ENCODE results near the gene LRRN4CL.

DNA sequence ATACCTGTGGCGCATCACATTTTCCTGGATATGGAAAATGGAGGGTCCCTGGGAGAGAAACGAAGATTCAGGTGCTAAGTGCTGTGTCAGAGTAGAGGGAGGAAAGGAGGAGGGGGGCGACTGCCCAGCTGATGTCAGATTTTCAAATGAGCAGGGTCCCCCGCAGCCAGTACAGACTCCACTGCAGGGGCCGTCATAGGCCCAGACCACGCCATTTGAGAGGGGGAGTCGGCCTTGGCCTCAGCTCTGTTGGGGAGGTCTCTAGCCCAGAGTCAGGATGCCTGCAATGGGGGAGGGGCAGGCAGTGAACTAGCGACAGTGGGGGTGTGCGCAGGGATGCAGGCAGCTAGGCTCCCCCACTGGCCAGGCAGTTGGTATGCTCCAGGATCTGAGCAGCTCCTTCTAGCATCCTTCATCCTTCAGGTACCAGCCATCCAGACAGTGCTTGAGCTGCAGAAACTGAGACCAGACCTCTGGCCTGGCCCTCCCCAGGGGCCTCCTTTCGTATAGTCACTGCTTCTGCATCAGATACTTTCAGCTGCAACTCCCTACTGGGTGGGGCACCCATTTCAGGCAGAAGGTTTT is 18.0 kb upstream of the LRRN4CL start, which contains the start of the genes BSCL2 and GNG3:
- TF ChIP-seq, protein P1, sequence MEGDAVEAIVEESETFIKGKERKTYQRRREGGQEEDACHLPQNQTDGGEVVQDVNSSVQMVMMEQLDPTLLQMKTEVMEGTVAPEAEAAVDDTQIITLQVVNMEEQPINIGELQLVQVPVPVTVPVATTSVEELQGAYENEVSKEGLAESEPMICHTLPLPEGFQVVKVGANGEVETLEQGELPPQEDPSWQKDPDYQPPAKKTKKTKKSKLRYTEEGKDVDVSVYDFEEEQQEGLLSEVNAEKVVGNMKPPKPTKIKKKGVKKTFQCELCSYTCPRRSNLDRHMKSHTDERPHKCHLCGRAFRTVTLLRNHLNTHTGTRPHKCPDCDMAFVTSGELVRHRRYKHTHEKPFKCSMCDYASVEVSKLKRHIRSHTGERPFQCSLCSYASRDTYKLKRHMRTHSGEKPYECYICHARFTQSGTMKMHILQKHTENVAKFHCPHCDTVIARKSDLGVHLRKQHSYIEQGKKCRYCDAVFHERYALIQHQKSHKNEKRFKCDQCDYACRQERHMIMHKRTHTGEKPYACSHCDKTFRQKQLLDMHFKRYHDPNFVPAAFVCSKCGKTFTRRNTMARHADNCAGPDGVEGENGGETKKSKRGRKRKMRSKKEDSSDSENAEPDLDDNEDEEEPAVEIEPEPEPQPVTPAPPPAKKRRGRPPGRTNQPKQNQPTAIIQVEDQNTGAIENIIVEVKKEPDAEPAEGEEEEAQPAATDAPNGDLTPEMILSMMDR (IDR thresholded peaks at IDR 0.05; ENCODE audit: low read length): no peak
- no peak for TF ChIP-seq EZH2 (IDR thresholded peaks at IDR 0.05; ENCODE audit: borderline replicate concordance, low read length)
